Stimulated activated CD8-positive, alpha-beta memory T cell treated with anti-CD3 and anti-CD28 coated beads, Interleukin-2, amount 100 ng/mL, for 1 hour (primary cell): ENCODE measurements around the gene FSIP2.

Experiments
- DNase-seq, 2 donors: peaks; one replicate each; pipeline ENCODE4 v3.0.0-alpha.2; 2020; ENCODE audit warnings: low read depth in 2 of 2

Gene FSIP2, protein sequence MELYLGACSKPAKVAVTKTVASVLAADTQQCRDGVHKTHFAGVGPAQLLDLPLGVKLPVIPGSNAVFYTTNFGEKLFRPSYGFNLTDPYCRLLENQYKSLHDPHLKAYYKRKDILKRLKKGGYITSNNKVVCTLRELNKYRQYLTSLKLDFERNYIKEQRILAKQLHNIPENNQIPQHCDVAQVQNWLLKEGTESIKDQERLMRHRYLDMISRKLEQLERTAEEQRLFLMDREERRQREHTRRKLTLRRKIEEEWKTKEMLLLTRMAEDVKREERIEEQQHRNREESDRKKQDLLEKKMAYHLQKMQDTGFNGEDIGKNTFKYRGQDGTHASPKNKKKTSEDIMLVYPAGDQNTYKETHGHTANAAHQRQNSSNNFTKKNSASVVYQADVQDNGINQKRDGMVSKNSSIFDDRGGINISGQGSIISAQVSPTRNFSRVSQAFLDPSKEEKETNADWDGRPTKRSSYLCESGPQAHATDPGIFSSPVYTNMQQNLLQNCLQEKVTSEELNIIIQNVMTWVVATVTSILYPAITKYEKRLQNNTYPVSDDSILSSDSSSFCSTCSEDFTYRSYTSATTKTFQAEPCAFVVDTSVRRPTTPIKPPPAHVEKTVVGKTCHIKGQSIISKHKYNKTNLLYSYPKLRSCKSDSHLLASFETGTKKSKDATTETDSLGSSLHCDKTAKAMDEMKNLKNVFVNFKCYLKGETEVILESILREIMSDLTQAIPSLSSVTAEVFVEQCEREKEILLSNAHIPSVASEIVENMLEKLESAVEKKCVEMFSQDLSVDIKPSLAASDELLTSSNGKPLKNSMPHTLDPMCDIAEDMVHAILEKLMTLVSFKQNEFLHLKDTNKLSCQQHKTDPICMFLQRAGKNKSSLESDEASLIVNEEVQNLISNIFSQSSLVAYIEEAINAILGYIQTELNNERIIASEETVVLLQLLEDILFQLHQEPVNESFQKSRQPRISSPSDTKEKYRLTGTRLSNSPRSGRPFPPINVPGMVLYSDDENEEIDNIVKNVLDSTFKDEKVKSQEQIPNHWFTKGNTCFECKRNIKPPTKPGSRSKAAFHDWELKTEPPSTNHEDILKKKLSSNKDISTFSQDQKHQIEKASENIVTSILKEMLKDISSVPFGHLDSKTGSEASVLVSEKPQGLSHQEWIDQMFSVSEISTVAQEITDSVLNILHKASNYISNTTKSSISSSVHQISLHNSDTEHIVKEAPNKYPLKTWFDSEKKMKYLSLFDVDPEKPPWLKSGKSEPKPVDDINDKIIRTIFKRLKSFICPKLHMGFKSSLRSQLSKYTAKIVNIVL (N-terminal part only)

DNA sequence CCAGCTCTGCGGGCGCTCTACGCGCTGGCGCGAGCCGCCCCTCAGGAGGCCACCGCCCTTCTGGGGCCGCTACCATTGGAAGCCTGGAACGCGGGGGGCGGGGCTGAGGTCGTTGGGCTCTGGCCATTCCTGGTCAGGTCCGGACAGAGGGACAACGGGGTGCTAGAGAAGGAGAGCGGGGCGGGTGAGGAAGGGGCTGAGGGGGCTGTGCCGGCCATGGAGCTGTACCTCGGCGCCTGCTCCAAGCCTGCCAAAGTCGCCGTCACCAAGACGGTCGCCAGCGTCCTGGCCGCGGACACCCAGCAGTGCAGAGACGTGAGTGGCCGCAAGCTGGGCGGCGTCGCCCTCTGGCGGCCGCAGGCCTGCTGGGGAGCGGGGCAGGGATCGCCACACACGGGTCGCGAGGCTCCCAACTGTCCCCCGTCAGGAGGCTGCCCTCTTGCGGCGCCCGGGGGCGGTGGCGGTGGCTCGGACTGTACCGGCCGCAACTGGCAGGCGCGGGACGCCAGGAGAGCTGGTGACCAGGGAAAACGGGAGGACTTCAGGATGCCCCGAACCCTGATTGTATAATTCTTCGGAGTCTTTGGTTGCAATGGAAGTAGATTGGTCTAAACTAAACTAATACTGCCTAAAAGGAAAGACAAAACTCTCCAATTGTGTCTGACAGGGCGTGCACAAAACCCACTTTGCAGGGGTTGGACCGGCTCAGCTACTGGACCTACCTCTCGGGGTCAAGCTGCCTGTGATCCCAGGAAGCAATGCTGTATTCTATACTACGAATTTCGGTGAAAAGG lies at the start of gene FSIP2:
Gene FSIP2, plus strand, starts transcription at position 126 of the 794 bp plus-strand sequence. Its CDS starts 91 bp downstream, at position 217.
- DNase-seq = no peak

- no peak for DNase-seq
These were observed 48.6 kb upstream of the FSIP2 start for GRCh38 chr2:185689906-185690539.

DNA sequence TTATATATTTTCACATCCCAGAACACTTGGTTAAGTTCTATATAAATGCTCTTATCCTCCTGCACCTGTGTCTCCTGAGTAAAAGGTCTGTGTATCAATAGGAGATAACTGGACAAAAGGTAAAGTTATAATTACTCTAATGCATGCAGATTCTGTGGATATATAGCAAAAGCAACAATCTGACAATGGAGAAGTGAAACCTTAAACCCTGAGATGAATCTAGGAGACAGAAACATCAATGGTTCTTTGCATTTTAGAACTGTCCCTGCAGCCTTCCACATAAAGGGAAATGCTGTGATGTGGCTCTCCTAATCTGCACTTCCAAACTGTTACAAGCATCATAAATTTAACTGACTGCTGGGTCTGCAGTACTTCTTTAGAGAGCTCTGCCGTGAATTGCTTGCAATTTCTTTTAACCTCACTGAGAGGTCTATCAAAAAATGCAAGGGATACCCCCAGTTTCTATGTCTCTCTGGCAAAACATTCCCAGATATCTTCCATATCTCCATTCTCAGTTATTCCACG lies 42.8 kb upstream of the FSIP2 start:
- no peak for DNase-seq

DNA sequence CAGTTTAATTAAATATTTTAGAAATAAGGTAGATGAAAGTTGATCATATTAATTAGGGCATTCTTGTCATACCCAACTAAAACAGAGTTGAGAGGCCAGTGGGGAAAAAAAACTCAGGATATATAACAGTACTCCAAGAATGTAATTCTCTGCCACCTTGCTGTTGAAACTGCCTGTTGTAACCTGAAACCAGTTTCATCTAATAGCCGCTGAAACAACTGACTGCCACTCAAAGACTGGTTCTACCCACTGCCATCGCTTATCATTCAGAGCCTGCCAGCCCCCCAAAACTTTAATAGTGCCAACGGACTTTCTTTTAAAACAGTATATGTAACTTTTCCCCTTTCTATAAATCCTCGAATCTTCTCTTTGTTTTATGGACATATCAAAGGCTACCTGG lies 37.7 kb upstream of the FSIP2 start:
- DNase-seq = no peak

- DNase-seq = no peak
These were observed 3.9 kb upstream of the FSIP2 start for GRCh38 chr2:185734658-185735057.

DNA sequence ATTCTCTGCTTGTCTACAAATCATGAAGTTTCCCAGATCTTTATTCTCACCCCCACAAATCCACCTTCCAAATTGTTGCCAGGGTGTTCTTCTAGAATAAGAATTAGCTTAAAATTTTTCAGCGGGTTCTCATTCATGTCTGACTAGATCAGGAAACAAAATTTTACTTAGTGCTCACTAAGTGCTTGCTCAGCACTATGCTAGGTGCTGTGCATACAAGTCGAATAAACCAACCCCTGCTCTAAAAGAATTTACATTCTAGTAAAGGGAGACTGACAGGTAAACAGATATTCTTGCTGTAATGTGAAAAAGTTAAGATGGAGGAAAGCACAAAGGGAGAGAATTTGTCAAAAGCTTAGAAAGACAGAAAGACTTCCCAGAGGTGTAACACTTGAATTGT lies 2.4 kb upstream of the FSIP2 start:
- DNase-seq = no peak

- DNase-seq = no peak
These were observed 7.6 kb downstream of the FSIP2 start for GRCh38 chr2:185745864-185746859.

DNA sequence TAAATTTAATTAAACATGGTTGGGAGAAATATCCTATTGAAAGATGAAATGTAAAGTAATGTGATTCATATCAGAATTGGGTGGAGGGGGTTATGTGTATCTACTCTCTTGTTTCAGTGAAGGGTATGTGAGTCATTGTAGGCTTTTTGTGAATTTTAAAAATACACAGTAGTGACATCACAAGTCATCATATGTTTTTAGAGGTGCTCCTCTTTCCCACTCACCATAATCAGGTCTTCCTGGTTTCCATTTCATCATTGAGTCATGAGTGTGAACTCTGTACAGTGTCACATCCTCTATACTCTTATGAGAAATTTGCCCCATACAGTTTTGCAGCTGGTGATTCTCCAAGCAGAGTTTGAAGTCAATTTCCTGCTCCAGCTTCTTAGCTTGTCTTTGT lies 18.8 kb downstream of the FSIP2 start:
- DNase-seq = no peak

- DNase-seq = no peak
These were observed 32.8 kb downstream of the FSIP2 start for GRCh38 chr2:185771396-185771795.

GRCh38 chr2:185780890-185781289 lies 42.3 kb downstream of the FSIP2 start:
- DNase-seq = no peak

- no peak for DNase-seq
These were observed 43.7 kb downstream of the FSIP2 start for GRCh38 chr2:185782223-185782769.

GRCh38 chr2:185785156-185785555 lies 46.6 kb downstream of the FSIP2 start:
- no peak for DNase-seq

DNA sequence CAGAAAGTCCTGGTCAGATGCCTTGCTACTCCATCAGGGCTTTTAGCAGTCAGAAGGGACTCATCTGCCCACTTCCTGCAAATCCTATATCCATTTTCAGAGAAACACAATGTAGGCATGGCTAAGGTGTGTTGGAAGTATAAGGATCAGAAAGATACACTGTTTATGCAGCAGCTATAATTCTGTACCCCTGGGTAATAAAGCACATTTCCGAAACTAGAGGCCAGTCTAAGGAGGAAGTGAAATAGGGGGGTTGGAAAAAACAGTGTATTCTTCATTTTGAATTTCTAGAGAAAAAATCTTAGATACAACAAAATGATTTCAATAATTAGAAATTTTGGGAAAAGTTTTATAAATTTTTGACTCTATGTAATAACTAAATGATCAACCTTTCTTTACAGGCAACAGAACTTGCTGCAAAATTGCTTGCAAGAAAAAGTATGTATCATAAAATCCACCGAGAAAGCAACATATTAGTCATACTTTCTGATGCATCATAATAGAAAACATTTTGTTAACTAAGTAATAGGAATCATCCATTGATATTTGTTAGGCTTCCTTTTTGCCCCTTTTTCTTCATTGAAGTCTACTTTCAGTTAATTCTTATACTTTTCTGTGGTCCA lies 47.4 kb downstream of the FSIP2 start:
- no peak for DNase-seq

DNA sequence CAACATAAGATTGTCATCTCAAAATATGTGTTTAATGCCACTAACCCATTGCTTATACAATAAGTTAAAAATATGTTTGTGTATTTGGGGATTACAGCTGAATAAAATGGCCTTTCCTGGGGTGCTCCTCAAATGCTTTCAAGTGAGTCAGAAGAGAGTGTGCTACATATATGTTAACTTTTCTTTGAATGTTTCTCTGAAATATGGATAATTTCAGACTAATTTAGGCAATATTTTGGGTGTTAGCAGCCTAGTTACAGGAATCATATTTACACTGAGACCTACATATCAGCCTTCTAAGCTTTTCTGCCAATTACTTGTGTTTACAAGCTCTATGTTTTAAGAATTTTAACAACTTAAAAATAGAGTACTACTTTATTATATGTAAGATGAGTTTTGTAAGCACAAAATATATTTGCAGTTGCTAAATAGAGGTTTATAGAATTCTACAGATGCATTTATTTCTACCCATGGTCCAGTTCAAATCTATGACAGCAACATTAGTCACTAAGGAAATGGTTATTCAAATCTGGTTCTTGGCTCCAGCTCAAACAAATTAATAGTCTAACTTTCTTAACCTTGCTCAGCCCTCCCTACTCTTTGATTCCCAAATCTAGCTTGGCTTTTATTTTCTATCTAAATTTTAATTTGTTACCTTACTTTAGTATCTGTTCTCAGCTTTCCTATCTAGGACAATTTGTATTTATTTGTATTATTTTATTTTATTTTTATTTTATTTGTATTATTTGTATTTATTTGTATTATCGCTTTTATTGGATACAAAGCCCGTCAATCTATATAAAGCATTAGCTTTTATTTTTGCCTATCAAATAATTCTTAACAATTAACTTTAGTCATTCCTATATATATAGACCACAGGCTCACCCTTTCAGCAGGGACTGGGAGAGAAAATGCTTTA lies 48.9 kb downstream of the FSIP2 start:
- no peak for DNase-seq

DNA sequence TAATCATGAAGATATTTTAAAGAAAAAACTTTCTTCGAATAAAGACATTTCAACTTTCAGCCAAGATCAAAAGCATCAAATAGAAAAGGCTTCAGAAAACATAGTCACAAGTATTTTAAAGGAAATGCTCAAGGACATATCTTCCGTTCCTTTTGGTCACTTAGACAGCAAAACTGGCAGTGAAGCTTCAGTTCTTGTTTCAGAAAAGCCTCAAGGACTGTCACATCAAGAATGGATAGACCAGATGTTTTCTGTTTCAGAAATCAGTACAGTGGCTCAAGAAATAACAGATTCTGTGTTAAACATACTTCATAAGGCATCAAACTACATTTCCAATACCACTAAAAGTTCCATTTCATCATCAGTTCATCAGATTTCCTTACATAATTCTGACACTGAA lies 51.8 kb downstream of the FSIP2 start:
- DNase-seq = no peak

- no peak for DNase-seq
These were observed 55.1 kb downstream of the FSIP2 start for GRCh38 chr2:185793532-185794345.
